PFSK-1 (cell line): ENCODE data around the gene LTBP2.

Source experiments
- FOXP2 ChIP-seq: optimal IDR thresholded peaks from 2 replicates; pipeline ENCODE3; 2011; ENCODE audit warnings: borderline replicate concordance, control low read depth, inconsistent platforms; ENCODE audit not compliant: insufficient read depth; ENCODE audit errors: extremely low read length, extremely low read depth
- POLR2AphosphoS5 ChIP-seq: IDR thresholded peaks from 2 replicates; pipeline ENCODE4 v1.6.1; 2012; ENCODE audit warnings: low read depth, mild to moderate bottlenecking, control low read depth, low read length, moderate library complexity
- REST ChIP-seq, 2 experiments: IDR thresholded peaks; 2 replicates each; pipeline versions ENCODE4 v1.6.1 to v1.8.0; 2011 to 2012; ENCODE audit warnings: low read depth in 2 of 2, low read length in 2 of 2, control low read depth in 1 of 2, inconsistent platforms in 1 of 2, mild to moderate bottlenecking in 1 of 2, moderate library complexity in 1 of 2; ENCODE audit not compliant: insufficient read depth in 1 of 2
- SIN3A ChIP-seq: IDR thresholded peaks from 2 replicates; pipeline ENCODE4 v1.6.1; 2012; ENCODE audit warnings: mild to moderate bottlenecking, low read length, moderate library complexity, borderline replicate concordance; ENCODE audit not compliant: insufficient read depth
- TAF1 ChIP-seq: IDR thresholded peaks from 2 replicates; pipeline ENCODE4 v1.6.1; 2012; ENCODE audit warnings: low read length, control low read depth, borderline replicate concordance; ENCODE audit not compliant: insufficient read depth

Gene LTBP2

GRCh38 chr14:74524076-74524811 is 87.8 kb downstream of the LTBP2 start:
- TF ChIP-seq POLR2AphosphoS5 = no peak
- no peak for TF ChIP-seq REST (IDR thresholded peaks at IDR 0.05; ENCODE audit: insufficient read depth in 1 of 2, low read depth in 2 of 2, low read length in 2 of 2)
- TF ChIP-seq TAF1 = no peak
- TF ChIP-seq FOXP2 = no peak
- TF ChIP-seq SIN3A = no peak

- TF ChIP-seq POLR2AphosphoS5 (no peak), SIN3A (no peak), FOXP2 (no peak), REST (IDR thresholded peaks at IDR 0.05; ENCODE audit: insufficient read depth in 1 of 2, low read depth in 2 of 2, low read length in 2 of 2) (no peak), TAF1 (no peak)
Observed at GRCh38 chr14:74522740-74523139, 89.3 kb downstream of the LTBP2 start.

- TF ChIP-seq POLR2AphosphoS5 (no peak), SIN3A (no peak), REST (IDR thresholded peaks at IDR 0.05; ENCODE audit: insufficient read depth in 1 of 2, low read depth in 2 of 2, low read length in 2 of 2) (no peak), TAF1 (no peak), FOXP2 (no peak)
Observed at GRCh38 chr14:74521756-74522155, 90.3 kb downstream of the LTBP2 start.

GRCh38 chr14:74519316-74520074 is 92.5 kb downstream of the LTBP2 start:
- TF ChIP-seq SIN3A (no peak), REST (IDR thresholded peaks at IDR 0.05; ENCODE audit: insufficient read depth in 1 of 2, low read depth in 2 of 2, low read length in 2 of 2) (no peak), POLR2AphosphoS5 (no peak), TAF1 (no peak), FOXP2 (no peak)
